Stimulated activated naive B cell treated with anti-CD40 and anti-IgM and Interleukin-4, amounts not matched to agents 10 μg/mL and 1 μg/mL and 100 μg/mL, for 72 hours (primary cell): ENCODE results near the gene GARIN5B.

ENCODE experiments used
- ATAC-seq, 2 donors: fragments of 150-1000 bp; cut with Tn5 transposase; replicated peaks; 2 replicates each; pipeline ENCODE4 v1.10.0; 2021; ENCODE audit warnings: moderate library complexity in 1 of 2
- DNase-seq: peaks from one replicate; pipeline ENCODE4 v3.0.0; 2021
- H3K27ac Mint-ChIP-seq: one replicate; pipeline ENCODE4 v1.8.0; 2022; ENCODE audit warnings: mild to moderate bottlenecking, mixed read lengths
- H3K27me3 Mint-ChIP-seq, 2 donors: one replicate each; pipeline ENCODE4 v1.8.0; 2022; ENCODE audit warnings: mixed read lengths in 2 of 2
- H3K36me3 Mint-ChIP-seq, 2 donors: one replicate each; pipeline ENCODE4 v1.8.0; 2022; ENCODE audit warnings: mixed read lengths in 2 of 2, mild to moderate bottlenecking in 1 of 2
- H3K4me1 Mint-ChIP-seq, 2 donors: one replicate each; pipeline ENCODE4 v1.8.0; 2022; ENCODE audit warnings: mixed read lengths in 2 of 2, mild to moderate bottlenecking in 1 of 2
- H3K4me3 Mint-ChIP-seq, 2 donors: one replicate each; pipeline ENCODE4 v1.8.0; 2022; ENCODE audit warnings: mild to moderate bottlenecking in 2 of 2, mixed read lengths in 2 of 2, moderate library complexity in 1 of 2
- H3K9me3 Mint-ChIP-seq, 2 donors: one replicate each; pipeline ENCODE4 v1.8.0; 2022; ENCODE audit warnings: mixed read lengths in 2 of 2, mild to moderate bottlenecking in 1 of 2

Gene GARIN5B

DNA sequence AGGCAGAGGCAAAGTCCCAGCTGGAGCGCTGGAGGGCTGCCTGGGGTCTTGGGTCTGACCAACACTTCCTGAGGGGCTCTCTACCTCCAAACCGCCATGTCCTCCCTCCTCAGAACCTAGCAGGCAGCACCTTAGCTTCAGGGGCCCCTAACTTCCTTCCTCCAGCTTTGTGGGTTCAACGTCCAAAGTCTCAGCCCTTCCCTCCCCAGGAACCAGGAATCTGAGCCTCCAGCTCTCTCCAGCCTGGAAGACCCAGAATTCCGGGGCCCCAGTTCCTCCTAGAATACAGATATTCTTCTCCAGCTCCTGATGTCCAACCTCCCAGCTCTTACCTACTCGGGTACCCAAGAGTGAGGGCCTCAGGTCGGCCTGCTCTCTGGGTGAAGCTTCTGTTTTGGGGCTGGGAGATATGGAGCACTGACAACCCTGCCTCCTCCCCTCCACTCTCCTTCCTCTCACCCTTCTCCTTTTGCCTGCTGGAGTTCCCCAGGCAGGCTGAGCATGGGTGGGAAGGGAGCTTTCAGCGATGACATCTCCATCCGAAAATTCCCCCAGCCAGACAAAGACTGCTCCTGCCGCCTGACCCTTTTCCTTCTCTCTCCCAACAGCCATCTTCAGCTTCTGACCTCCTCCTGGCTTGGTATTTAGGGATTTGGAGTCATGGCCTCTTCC lies 41.5 kb downstream of the GARIN5B start:
- peaks cover 44 to 47% of the 10 kb centered on the region in 2 donors for H3K27me3 Mint-ChIP-seq
- no peak overlapping the region for H3K27ac Mint-ChIP-seq
- no peak overlapping the region for H3K4me3 Mint-ChIP-seq
- peaks cover 0 to 4% of the 10 kb centered on the region in 2 donors for H3K4me1 Mint-ChIP-seq
- H3K9me3 Mint-ChIP-seq: no peaks in the 10 kb centered on the region
- no peaks in the 10 kb centered on the region for H3K36me3 Mint-ChIP-seq
- ATAC-seq (no peak), DNase-seq (no peak)

DNA sequence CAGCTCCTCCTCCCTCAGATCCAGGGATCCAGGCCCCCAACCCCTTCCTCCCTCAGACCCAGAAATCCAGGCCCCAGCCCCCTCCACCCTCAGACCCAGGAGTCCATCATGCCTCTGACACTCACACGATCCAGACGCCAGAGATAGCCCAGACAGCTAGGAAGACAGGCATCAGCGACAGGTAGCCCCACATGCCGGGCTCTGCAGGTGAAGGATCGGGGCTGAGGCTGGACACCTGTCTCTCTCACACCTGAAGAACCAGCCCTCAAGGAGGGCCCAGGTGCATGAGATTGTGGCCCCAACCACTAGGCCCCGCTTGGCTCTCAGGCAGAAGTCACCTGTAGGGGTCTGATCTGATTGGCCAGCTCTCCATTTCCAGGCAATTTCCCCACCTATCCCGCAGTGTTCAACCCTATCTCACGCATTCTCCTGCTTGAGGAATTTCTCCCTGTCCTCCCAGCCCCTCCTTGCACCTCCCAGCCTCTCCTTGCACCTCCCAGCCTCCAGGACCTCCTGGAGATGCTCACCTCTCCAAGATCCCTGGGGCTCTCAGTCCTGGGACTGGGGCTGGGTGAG lies 42.1 kb downstream of the GARIN5B start:
- ATAC-seq (no peak), DNase-seq (no peak)
- H3K9me3 Mint-ChIP-seq: no peaks in the 10 kb centered on the region
- H3K4me1 Mint-ChIP-seq: peaks cover 0 to 4% of the 10 kb centered on the region in 2 donors
- no peak overlapping the region for H3K27ac Mint-ChIP-seq
- peaks cover 37 to 40% of the 10 kb centered on the region in 2 donors for H3K27me3 Mint-ChIP-seq
- no peaks in the 10 kb centered on the region for H3K36me3 Mint-ChIP-seq
- H3K4me3 Mint-ChIP-seq: no peak overlapping the region

- Mint-ChIP-seq H3K9me3 (no peaks in the 10 kb centered on the region), H3K27ac (no peak overlapping the region), H3K36me3 (no peaks in the 10 kb centered on the region), H3K4me1 (peaks cover 0 to 2% of the 10 kb centered on the region in 2 donors), H3K4me3 (no peak overlapping the region), H3K27me3 (peaks cover 33% of the 10 kb centered on the region in 2 donors)
- DNase-seq (no peak), ATAC-seq (no peak)
These were observed 43.3 kb downstream of the GARIN5B start for GRCh38 chr19:55319785-55320184.

DNA sequence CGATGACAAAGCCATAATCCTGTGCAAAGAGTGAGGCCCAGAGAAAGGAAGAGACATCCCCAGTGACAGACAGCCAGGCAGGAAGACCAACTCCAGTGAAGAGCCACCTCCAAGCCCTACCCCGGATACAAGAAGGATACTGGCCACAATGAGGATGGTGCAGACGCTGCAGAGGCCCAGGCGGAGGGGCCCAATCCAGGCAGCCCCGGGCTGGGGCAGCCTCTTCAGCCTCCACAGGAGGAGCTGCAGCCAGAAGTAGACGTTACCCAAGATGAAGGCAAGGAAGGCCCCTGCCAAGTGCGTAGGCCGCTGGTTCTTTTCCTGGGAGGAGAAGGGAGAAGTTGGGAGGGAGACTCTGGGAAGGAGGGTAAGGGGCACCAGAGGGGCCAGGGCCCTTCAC lies 46.4 kb downstream of the GARIN5B start:
- ATAC-seq (no peak), DNase-seq (no peak)
- no peak overlapping the region for H3K4me3 Mint-ChIP-seq
- H3K9me3 Mint-ChIP-seq: no peaks in the 10 kb centered on the region
- H3K4me1 Mint-ChIP-seq: no peaks in the 10 kb centered on the region
- H3K27ac Mint-ChIP-seq: no peak overlapping the region
- peaks cover 14 to 17% of the 10 kb centered on the region in 2 donors for H3K27me3 Mint-ChIP-seq
- H3K36me3 Mint-ChIP-seq: no peaks in the 10 kb centered on the region

DNA sequence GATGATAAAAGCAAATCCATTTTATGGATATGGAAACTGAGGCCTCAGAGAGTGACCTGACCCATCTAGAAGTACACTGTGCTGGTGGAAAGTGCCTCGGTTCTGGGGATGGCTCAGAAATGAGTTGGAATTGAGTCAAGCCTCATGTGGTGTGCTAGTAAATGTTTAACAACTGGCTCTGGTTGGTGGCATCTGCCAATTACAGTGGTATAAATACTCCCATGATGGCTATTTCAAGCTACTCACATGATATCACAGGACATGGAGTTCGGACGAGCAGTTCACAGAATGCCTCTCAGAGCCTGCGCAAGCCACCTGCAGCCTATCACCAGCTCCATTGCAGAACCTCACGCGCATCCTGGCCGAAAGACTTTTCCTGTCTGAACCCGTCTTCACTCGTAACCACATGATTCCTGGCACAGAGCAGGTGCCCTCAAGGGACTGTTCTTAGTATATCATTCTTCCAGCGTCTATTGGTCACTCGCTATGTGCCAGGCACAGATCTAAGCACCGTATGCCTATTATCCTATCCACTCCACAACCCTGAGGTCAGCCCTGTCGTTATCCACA lies 47.0 kb downstream of the GARIN5B start:
- ATAC-seq: no peak
- Mint-ChIP-seq H3K4me3 (no peak overlapping the region), H3K4me1 (no peaks in the 10 kb centered on the region), H3K27ac (no peak overlapping the region), H3K27me3 (peaks cover 8 to 11% of the 10 kb centered on the region in 2 donors), H3K36me3 (no peaks in the 10 kb centered on the region), H3K9me3 (no peaks in the 10 kb centered on the region)
- DNase-seq: no peak

- H3K4me3 Mint-ChIP-seq: no peak overlapping the region
- DNase-seq: no peak
- H3K27me3 Mint-ChIP-seq: no peaks in the 10 kb centered on the region
- no peak for ATAC-seq
- H3K9me3 Mint-ChIP-seq: no peaks in the 10 kb centered on the region
- no peak overlapping the region for H3K27ac Mint-ChIP-seq
- H3K36me3 Mint-ChIP-seq: peaks cover 3% of the 10 kb centered on the region in 2 donors
- H3K4me1 Mint-ChIP-seq: no peaks in the 10 kb centered on the region
These were observed 48.7 kb downstream of the GARIN5B start for GRCh38 chr19:55314396-55314795.

DNA sequence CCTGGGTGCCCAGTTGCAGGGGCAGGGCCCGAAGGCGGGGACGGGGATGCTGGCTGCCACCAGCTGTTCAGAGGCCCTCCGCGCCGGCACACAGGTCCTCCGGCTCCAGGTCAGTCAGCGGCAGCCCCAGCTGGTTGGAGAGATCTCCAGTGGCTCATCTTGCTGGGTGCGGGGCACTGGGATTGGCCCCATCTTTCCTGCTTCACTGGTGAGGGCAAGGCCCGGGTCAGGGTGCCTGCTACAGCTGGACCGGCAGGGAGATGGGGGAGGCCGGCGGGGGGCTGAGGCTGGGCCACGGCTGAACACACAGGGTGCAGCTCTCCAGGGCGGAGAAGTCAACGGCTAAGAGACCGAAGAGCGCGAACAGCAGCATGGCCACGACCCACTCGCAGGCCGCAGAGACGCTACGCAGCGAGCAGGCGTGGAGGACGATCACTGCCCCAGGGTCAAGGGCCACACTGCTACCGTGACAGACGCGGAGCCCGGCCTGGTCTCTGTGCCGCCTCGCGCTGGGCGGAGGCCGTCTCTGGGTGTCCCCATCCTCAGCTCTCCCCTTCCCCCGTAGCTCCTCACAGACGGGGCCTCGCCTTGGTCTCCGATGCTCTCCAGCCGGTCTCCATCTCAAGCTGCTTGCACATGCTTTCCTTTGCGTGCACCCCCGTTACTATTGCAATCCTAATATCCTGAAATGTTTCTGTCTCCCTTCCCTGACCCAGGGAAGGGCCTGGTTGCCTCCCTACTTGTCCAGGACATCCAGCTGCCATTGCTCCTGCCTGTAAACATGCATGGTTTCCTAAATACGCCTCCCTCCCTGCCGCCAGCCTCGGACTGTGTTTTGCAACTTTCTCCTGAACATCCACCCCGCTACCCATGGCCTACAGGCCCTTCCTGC lies 50.2 kb downstream of the GARIN5B start:
- H3K27ac Mint-ChIP-seq: no peak overlapping the region
- no peak overlapping the region for H3K4me3 Mint-ChIP-seq
- ATAC-seq: no peak

GRCh38 chr19:55311797-55312196 lies 51.3 kb downstream of the GARIN5B start:
- Mint-ChIP-seq H3K27me3 (no peaks in the 10 kb centered on the region), H3K9me3 (no peaks in the 10 kb centered on the region), H3K27ac (no peak overlapping the region), H3K4me1 (no peaks in the 10 kb centered on the region), H3K36me3 (peaks cover 3% of the 10 kb centered on the region in 2 donors), H3K4me3 (no peak overlapping the region)
- DNase-seq (no peak), ATAC-seq (no peak)

More for the DNA sequence above, 50.2 kb downstream of the GARIN5B start:
- H3K4me1 Mint-ChIP-seq: no peaks in the 10 kb centered on the region
- H3K36me3 Mint-ChIP-seq: peaks cover 3% of the 10 kb centered on the region in 2 donors
- no peaks in the 10 kb centered on the region for H3K27me3 Mint-ChIP-seq
- H3K9me3 Mint-ChIP-seq: no peaks in the 10 kb centered on the region
- no peak for DNase-seq

GRCh38 chr19:55311397-55311796 lies 51.7 kb downstream of the GARIN5B start:
- ATAC-seq (no peak), DNase-seq (no peak)
- no peaks in the 10 kb centered on the region for H3K27me3 Mint-ChIP-seq
- no peak overlapping the region for H3K4me3 Mint-ChIP-seq
- no peaks in the 10 kb centered on the region for H3K4me1 Mint-ChIP-seq
- no peaks in the 10 kb centered on the region for H3K9me3 Mint-ChIP-seq
- peaks cover 3% of the 10 kb centered on the region in 2 donors for H3K36me3 Mint-ChIP-seq
- no peak overlapping the region for H3K27ac Mint-ChIP-seq

- Mint-ChIP-seq H3K27ac (no peak overlapping the region), H3K9me3 (no peaks in the 10 kb centered on the region), H3K4me3 (no peak overlapping the region)
These were observed 52.6 kb downstream of the GARIN5B start for GRCh38 chr19:55310498-55310897.

GRCh38 chr19:55309448-55309847 lies 53.6 kb downstream of the GARIN5B start:
- ATAC-seq (no peak), DNase-seq (no peak)
- H3K4me1 Mint-ChIP-seq: peaks cover 0 to 2% of the 10 kb centered on the region in 2 donors
- H3K27me3 Mint-ChIP-seq: no peaks in the 10 kb centered on the region
- no peak overlapping the region for H3K4me3 Mint-ChIP-seq
- H3K36me3 Mint-ChIP-seq: peaks cover 3 to 5% of the 10 kb centered on the region in 2 donors
- peaks cover 0 to 2% of the 10 kb centered on the region in 2 donors for H3K9me3 Mint-ChIP-seq
- H3K27ac Mint-ChIP-seq: no peak overlapping the region

More at GRCh38 chr19:55310498-55310897, 52.6 kb downstream of the GARIN5B start:
- H3K27me3 Mint-ChIP-seq: no peaks in the 10 kb centered on the region
- ATAC-seq (no peak), DNase-seq (no peak)
- peaks cover 3% of the 10 kb centered on the region in 2 donors for H3K36me3 Mint-ChIP-seq
- no peaks in the 10 kb centered on the region for H3K4me1 Mint-ChIP-seq

DNA sequence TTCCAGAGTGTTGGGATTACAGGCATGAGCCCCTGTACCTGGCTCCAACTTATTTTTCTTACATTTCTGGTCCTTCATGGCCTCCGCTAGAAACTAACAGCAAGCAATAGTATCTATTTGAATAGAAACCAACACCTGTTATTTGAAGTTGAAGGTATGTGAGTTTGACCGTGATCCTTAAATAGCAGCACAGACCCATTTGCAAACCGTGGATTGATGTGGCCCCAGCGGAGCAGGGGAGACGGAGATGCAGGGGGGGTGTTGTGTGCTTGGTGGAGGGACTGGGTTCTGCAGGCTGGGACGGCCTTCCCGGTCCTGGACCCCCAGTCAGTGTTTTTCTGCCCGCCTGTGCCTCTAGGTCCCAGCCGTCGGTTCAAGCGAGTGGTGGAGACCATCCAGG lies 54.8 kb downstream of the GARIN5B start:
- Mint-ChIP-seq H3K4me3 (no peak overlapping the region), H3K27ac (no peak overlapping the region), H3K36me3 (peaks cover 3 to 5% of the 10 kb centered on the region in 2 donors), H3K27me3 (no peaks in the 10 kb centered on the region), H3K4me1 (peaks cover 0 to 2% of the 10 kb centered on the region in 2 donors), H3K9me3 (peaks cover 0 to 2% of the 10 kb centered on the region in 2 donors)
- ATAC-seq (no peak), DNase-seq (no peak)

DNA sequence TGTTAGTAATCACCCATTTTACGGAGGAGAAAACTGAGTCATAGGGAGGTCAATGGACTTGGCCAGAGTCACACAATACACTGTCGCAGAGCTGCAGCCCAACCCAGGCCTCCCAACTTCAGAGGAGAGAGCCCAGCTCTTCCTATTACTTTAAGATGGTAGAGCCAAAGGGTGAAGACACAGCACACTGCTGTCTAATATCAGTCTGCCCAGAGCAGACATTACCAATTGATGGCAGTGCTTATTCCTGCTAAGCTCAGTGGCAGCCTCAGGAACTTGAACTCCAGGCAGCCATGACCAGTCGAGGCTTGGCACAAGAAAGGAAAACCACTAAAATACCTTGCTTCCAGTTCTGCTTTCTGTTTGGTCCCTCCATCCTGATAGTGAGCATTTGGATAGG lies 56.3 kb downstream of the GARIN5B start:
- Mint-ChIP-seq H3K4me3 (no peak overlapping the region), H3K9me3 (peaks cover 0 to 2% of the 10 kb centered on the region in 2 donors), H3K27ac (no peak overlapping the region), H3K4me1 (peaks cover 2 to 8% of the 10 kb centered on the region in 2 donors), H3K27me3 (no peaks in the 10 kb centered on the region), H3K36me3 (peaks cover 3 to 5% of the 10 kb centered on the region in 2 donors)
- no peak for DNase-seq
- no peak for ATAC-seq

- H3K36me3 Mint-ChIP-seq: peaks cover 3 to 5% of the 10 kb centered on the region in 2 donors
These were observed 57.0 kb downstream of the GARIN5B start for GRCh38 chr19:55305983-55306562.

More at GRCh38 chr19:55305983-55306562, 57.0 kb downstream of the GARIN5B start:
- Mint-ChIP-seq H3K4me1 (peaks cover 3 to 13% of the 10 kb centered on the region in 2 donors), H3K27ac (no peak overlapping the region), H3K4me3 (no peak overlapping the region), H3K27me3 (no peaks in the 10 kb centered on the region), H3K9me3 (peaks cover 0 to 2% of the 10 kb centered on the region in 2 donors)
- DNase-seq (no peak), ATAC-seq (no peak)
